GM12878 (cell line): ENCODE measurements around the gene MOK. TPM values are rescaled to one million over a fixed set of nuclear protein-coding genes. Genes with fewer than 3 reads are reported as not detected.

Experiments
- ASH2L ChIP-seq: fragments of 300-600, 200-600 bp; sonication (generic); IDR thresholded peaks from 2 replicates; pipeline ENCODE4 v1.6.1; 2017; ENCODE audit warnings: low read depth, mild to moderate bottlenecking, borderline replicate concordance
- CBX5 ChIP-seq: sonication (generic); IDR thresholded peaks from 2 replicates; pipeline ENCODE4 v1.6.1; 2016; ENCODE audit warnings: low read depth, moderate library complexity, mild to moderate bottlenecking, inconsistent platforms
- ESRRA ChIP-seq: IDR thresholded peaks from 2 replicates; pipeline ENCODE4 v1.6.1; 2012; ENCODE audit warnings: mild to moderate bottlenecking, low read length, improper control_type of control experiment
- GATAD2B ChIP-seq: fragments of 450-650 bp; conservative IDR thresholded peaks from 2 replicates; pipeline ENCODE4 v1.6.1; 2017; ENCODE audit warnings: low read depth, mild to moderate bottlenecking, moderate library complexity
- JUNB ChIP-seq: IDR thresholded peaks from 2 replicates; pipeline ENCODE4 v1.6.1; 2016; ENCODE audit warnings: antibody characterized with exemption, mild to moderate bottlenecking
- MEF2B ChIP-seq: fragments of 450-650 bp; IDR thresholded peaks from 2 replicates; pipeline ENCODE4 v1.6.1; 2018; ENCODE audit warnings: mild to moderate bottlenecking, moderate library complexity; ENCODE audit not compliant: partially characterized antibody, poor library complexity, severe bottlenecking
- NFYB ChIP-seq: IDR thresholded peaks from 2 replicates; pipeline ENCODE4 v1.6.1; 2011; ENCODE audit warnings: low read depth, mild to moderate bottlenecking, low read length, improper control_type of control experiment, moderate library complexity; ENCODE audit not compliant: insufficient read depth
- NR2C1 ChIP-seq: fragments of 450-650 bp; IDR thresholded peaks from 2 replicates; pipeline ENCODE4 v1.6.1; 2017; ENCODE audit warnings: antibody characterized with exemption, mild to moderate bottlenecking, moderate library complexity
- PKNOX1 ChIP-seq: fragments of 450-650 bp; IDR thresholded peaks from 2 replicates; pipeline ENCODE4 v1.6.1; 2016; ENCODE audit warnings: mild to moderate bottlenecking
- PML ChIP-seq: IDR thresholded peaks from 2 replicates; pipeline ENCODE4 v1.6.1; 2012; ENCODE audit warnings: low read length, inconsistent platforms
- RELA ChIP-seq: fragments of 450-650 bp; IDR thresholded peaks from 2 replicates; pipeline ENCODE4 v1.8.0; 2014; ENCODE audit warnings: borderline replicate concordance; ENCODE audit not compliant: partially characterized antibody
- REST ChIP-seq: IDR thresholded peaks from 2 replicates; pipeline ENCODE4 v1.6.1; 2012; ENCODE audit warnings: mild to moderate bottlenecking, low read depth, low read length
- SUZ12 ChIP-seq: fragments of 200-600 bp; sonication (generic); IDR thresholded peaks from one replicate; pipeline ENCODE4 v1.6.1; 2018; ENCODE audit warnings: antibody characterized with exemption, mild to moderate bottlenecking; ENCODE audit not compliant: unreplicated experiment
- TCF7 ChIP-seq: IDR thresholded peaks from 2 replicates; pipeline ENCODE4 v1.6.1; 2014; ENCODE audit warnings: antibody characterized with exemption, borderline replicate concordance
- ZBTB33 ChIP-seq: fragments of 450-650 bp; IDR thresholded peaks from 2 replicates; pipeline ENCODE4 v1.6.1; 2017; ENCODE audit warnings: mild to moderate bottlenecking
- ZNF687 ChIP-seq: fragments of 450-650 bp; IDR thresholded peaks from 2 replicates; pipeline ENCODE4 v1.6.1; 2017; ENCODE audit warnings: mild to moderate bottlenecking, moderate library complexity
- polyA plus RNA-seq, 11 experiments: library from polyadenylated mRNA; depleted of rRNA in 4 of 11; unstranded in 6 of 11; stranded (reverse) in 5 of 11; fragments of >200 nt; fragmentation: Nextera tagmentation in 4 of 11; fragmentation: Illumina TruSeq in 1 of 11; extraction: Ambion mirVana in 4 of 11; extraction: Trizol in 1 of 11; gene quantifications; 1 replicate in 1 of 11; 2 replicates in 10 of 11; pipeline versions ENCODE4 v1.2.1 to v1.2.3, GENCODE V29; 2011 to 2016; ENCODE audit warnings: inconsistent platforms in 2 of 11, missing spikeins in 2 of 11, low read depth in 1 of 11
- total RNA-seq, 4 experiments: library from RNA; depleted of rRNA in 3 of 4; stranded (reverse); fragments of >200 nt in 3 of 4; fragmentation: Illumina TruSeq in 1 of 4; extraction: Trizol in 1 of 4; gene quantifications; 2 replicates each; pipeline versions ENCODE4 v1.2.1 to v1.2.3, GENCODE V29; 2013 to 2021

Gene MOK
- total and polyA plus RNA-seq, 10 of the 15 experiments (the other 5 are each of a cell fraction or from before 2014, with no cell fraction given), result 0.10 to 3.0 (median 1.4) TPM

- TF ChIP-seq GATAD2B (no peak; the same call in 1 of the 2 replicates), ASH2L (0 out of 2 replicates have a peak, but pooled peaks have one; percentile 15), NR2C1 (peak; percentile 67), TCF7 (peak; percentile 61), NFYB (peak; percentile 75; the same call in 1 of the 2 replicates), RELA (peak; percentile 77), ESRRA (peak; percentile 85), ZNF687 (peak; percentile 57; the same call in 1 of the 2 replicates), PML (peak; percentile 39; the same call in 1 of the 2 replicates), MEF2B (no peak), PKNOX1 (peak; percentile 92), REST (no peak), JUNB (no peak), CBX5 (peak; percentile 37; the same call in 1 of the 2 replicates), SUZ12 (no peak), ZBTB33 (no peak)
Measured at GRCh38 chr14:102316743-102317563, 12.0 kb upstream of the MOK start (continued).
